ENCODE measurements around the gene ADAM23.

ADAM23 gene

GRCh38 chr2:206535260-206535986 lies 92.1 kb downstream of the ADAM23 start:
- H3K4me1 ChIP-seq: peaks cover 18% of the 10 kb centered on the region
- in situ Hi-C loops (cut with MboI; ENCODE audit: low sequenced_read_pairs): no loop called here
- no peak overlapping the region for H3K4me3 ChIP-seq
- H3K27me3 ChIP-seq (ENCODE audit: low read depth): no peaks in the 10 kb centered on the region
- no peak for DNase-seq (ENCODE audit: low spot score in 2 of 2)
- no peaks in the 10 kb centered on the region for H3K9me3 ChIP-seq
- no peaks in the 10 kb centered on the region for H3K36me3 ChIP-seq (replicated peaks)

GRCh38 chr2:206540757-206541156 lies 97.4 kb downstream of the ADAM23 start:
- in situ Hi-C loops (cut with MboI; ENCODE audit: low sequenced_read_pairs): no loop called here
- H3K4me3 ChIP-seq: no peak overlapping the region
- H3K4me1 ChIP-seq: no peaks in the 10 kb centered on the region
- H3K27me3 ChIP-seq (ENCODE audit: low read depth): no peaks in the 10 kb centered on the region
- H3K9me3 ChIP-seq: no peaks in the 10 kb centered on the region
- no peak for DNase-seq (ENCODE audit: low spot score in 2 of 2)
- no peaks in the 10 kb centered on the region for H3K36me3 ChIP-seq (replicated peaks)

GRCh38 chr2:206543073-206543472 lies 99.7 kb downstream of the ADAM23 start:
- in situ Hi-C loops (cut with MboI; ENCODE audit: low sequenced_read_pairs): no loop called here
- Histone ChIP-seq H3K9me3 (no peaks in the 10 kb centered on the region), H3K4me1 (no peaks in the 10 kb centered on the region), H3K36me3 (replicated peaks) (no peaks in the 10 kb centered on the region), H3K27me3 (ENCODE audit: low read depth) (no peaks in the 10 kb centered on the region), H3K4me3 (no peak overlapping the region)
- no peak for DNase-seq (ENCODE audit: low spot score in 2 of 2)

GRCh38 chr2:206548383-206548782 lies 105.1 kb downstream of the ADAM23 start:
- no peaks in the 10 kb centered on the region for H3K9me3 ChIP-seq
- no peak overlapping the region for H3K4me3 ChIP-seq
- no peaks in the 10 kb centered on the region for H3K36me3 ChIP-seq (replicated peaks)
- no peaks in the 10 kb centered on the region for H3K27me3 ChIP-seq (ENCODE audit: low read depth)
- in situ Hi-C loops (cut with MboI; ENCODE audit: low sequenced_read_pairs): no loop called here
- DNase-seq (ENCODE audit: low spot score in 2 of 2): no peak
- no peaks in the 10 kb centered on the region; the same call in 1 of the 2 replicates for H3K4me1 ChIP-seq

GRCh38 chr2:206555721-206556120 lies 112.4 kb downstream of the ADAM23 start:
- Histone ChIP-seq H3K27me3 (ENCODE audit: low read depth) (no peaks in the 10 kb centered on the region), H3K4me3 (no peak overlapping the region), H3K4me1 (peaks cover 7% of the 10 kb centered on the region), H3K9me3 (no peaks in the 10 kb centered on the region), H3K36me3 (replicated peaks) (no peaks in the 10 kb centered on the region)
- in situ Hi-C loops (cut with MboI; ENCODE audit: low sequenced_read_pairs): no loop called here
- no peak for DNase-seq (ENCODE audit: low spot score in 2 of 2)

- Histone ChIP-seq H3K36me3 (replicated peaks) (no peaks in the 10 kb centered on the region), H3K9me3 (no peaks in the 10 kb centered on the region), H3K4me1 (peaks cover 7% of the 10 kb centered on the region), H3K4me3 (no peak overlapping the region), H3K27me3 (ENCODE audit: low read depth) (no peaks in the 10 kb centered on the region)
- in situ Hi-C loops (cut with MboI; ENCODE audit: low sequenced_read_pairs): no loop called here
- peak in 1 of 2 experiments; percentile 60 for DNase-seq (ENCODE audit: low spot score in 2 of 2)
Measured at GRCh38 chr2:206556357-206556949, 113.1 kb downstream of the ADAM23 start.

GRCh38 chr2:206557321-206557720 lies 114.0 kb downstream of the ADAM23 start:
- Histone ChIP-seq H3K4me3 (no peak overlapping the region), H3K4me1 (peaks cover 7% of the 10 kb centered on the region), H3K9me3 (no peaks in the 10 kb centered on the region), H3K27me3 (ENCODE audit: low read depth) (no peaks in the 10 kb centered on the region), H3K36me3 (replicated peaks) (no peaks in the 10 kb centered on the region)
- in situ Hi-C loops (cut with MboI; ENCODE audit: low sequenced_read_pairs): no loop called here
- no peak for DNase-seq (ENCODE audit: low spot score in 2 of 2)

- Histone ChIP-seq H3K27me3 (ENCODE audit: low read depth) (no peaks in the 10 kb centered on the region), H3K4me3 (no peak overlapping the region), H3K4me1 (peaks cover 7% of the 10 kb centered on the region), H3K9me3 (no peaks in the 10 kb centered on the region), H3K36me3 (replicated peaks) (no peaks in the 10 kb centered on the region)
- in situ Hi-C loops (cut with MboI; ENCODE audit: low sequenced_read_pairs): no loop called here
- no peak for DNase-seq (ENCODE audit: low spot score in 2 of 2)
Measured at GRCh38 chr2:206558492-206558891, 115.2 kb downstream of the ADAM23 start.

- Histone ChIP-seq H3K9me3 (no peaks in the 10 kb centered on the region), H3K27me3 (ENCODE audit: low read depth) (no peaks in the 10 kb centered on the region), H3K4me3 (no peak overlapping the region), H3K36me3 (replicated peaks) (no peaks in the 10 kb centered on the region), H3K4me1 (no peaks in the 10 kb centered on the region)
- DNase-seq (ENCODE audit: low spot score in 2 of 2): no peak
- in situ Hi-C loops (cut with MboI; ENCODE audit: low sequenced_read_pairs): no loop called here
Measured at GRCh38 chr2:206561962-206562361, 118.6 kb downstream of the ADAM23 start.

GRCh38 chr2:206562375-206562774 lies 119.0 kb downstream of the ADAM23 start:
- in situ Hi-C loops (cut with MboI; ENCODE audit: low sequenced_read_pairs): no loop called here
- H3K36me3 ChIP-seq (replicated peaks): peaks cover 2% of the 10 kb centered on the region; the same call in 1 of the 2 replicates
- no peaks in the 10 kb centered on the region for H3K27me3 ChIP-seq (ENCODE audit: low read depth)
- H3K9me3 ChIP-seq: no peaks in the 10 kb centered on the region
- DNase-seq (ENCODE audit: low spot score in 2 of 2): no peak
- no peaks in the 10 kb centered on the region for H3K4me1 ChIP-seq
- H3K4me3 ChIP-seq: no peak overlapping the region

- H3K9me3 ChIP-seq: no peaks in the 10 kb centered on the region
- no peaks in the 10 kb centered on the region for H3K27me3 ChIP-seq (ENCODE audit: low read depth)
- peaks cover 5% of the 10 kb centered on the region; the same call in 1 of the 2 replicates for H3K36me3 ChIP-seq (replicated peaks)
- in situ Hi-C loops (cut with MboI; ENCODE audit: low sequenced_read_pairs): no loop called here
- H3K4me1 ChIP-seq: no peaks in the 10 kb centered on the region
- H3K4me3 ChIP-seq: no peak overlapping the region
- DNase-seq (ENCODE audit: low spot score in 2 of 2): no peak
Measured at GRCh38 chr2:206563374-206563773, 120.0 kb downstream of the ADAM23 start.

GRCh38 chr2:206565666-206566065 lies 122.3 kb downstream of the ADAM23 start:
- no peaks in the 10 kb centered on the region for H3K9me3 ChIP-seq
- no peaks in the 10 kb centered on the region for H3K4me1 ChIP-seq
- DNase-seq (ENCODE audit: low spot score in 2 of 2): no peak
- no peak overlapping the region for H3K4me3 ChIP-seq
- no peaks in the 10 kb centered on the region for H3K27me3 ChIP-seq (ENCODE audit: low read depth)
- peaks cover 5% of the 10 kb centered on the region; the same call in 1 of the 2 replicates for H3K36me3 ChIP-seq (replicated peaks)
- in situ Hi-C loops (cut with MboI; ENCODE audit: low sequenced_read_pairs): no loop called here

- Histone ChIP-seq H3K4me1 (no peaks in the 10 kb centered on the region), H3K4me3 (no peak overlapping the region), H3K36me3 (replicated peaks) (peaks cover 5% of the 10 kb centered on the region; the same call in 1 of the 2 replicates), H3K27me3 (ENCODE audit: low read depth) (no peaks in the 10 kb centered on the region), H3K9me3 (no peaks in the 10 kb centered on the region)
- in situ Hi-C loops (cut with MboI; ENCODE audit: low sequenced_read_pairs): no loop called here
- no peak for DNase-seq (ENCODE audit: low spot score in 2 of 2)
Measured at GRCh38 chr2:206569470-206569869, 126.1 kb downstream of the ADAM23 start.

GRCh38 chr2:206570199-206570598 lies 126.9 kb downstream of the ADAM23 start:
- in situ Hi-C loops (cut with MboI; ENCODE audit: low sequenced_read_pairs): no loop called here

More at GRCh38 chr2:206570199-206570598, 126.9 kb downstream of the ADAM23 start:
- H3K36me3 ChIP-seq (replicated peaks): peaks cover 5% of the 10 kb centered on the region; the same call in 1 of the 2 replicates
- no peaks in the 10 kb centered on the region for H3K9me3 ChIP-seq
- no peaks in the 10 kb centered on the region for H3K4me1 ChIP-seq
- DNase-seq (ENCODE audit: low spot score in 2 of 2): no peak
- no peaks in the 10 kb centered on the region for H3K27me3 ChIP-seq (ENCODE audit: low read depth)
- no peak overlapping the region for H3K4me3 ChIP-seq
